Right lobe of liver (tissue), 4 donors: Measurements from ENCODE around the gene ACADL.

ENCODE experiments used
- CTCF ChIP-seq, 4 donors: fragments of 200-600 bp in 3 of 4; fragments of 450-650 bp in 1 of 4; IDR thresholded peaks; one replicate each; pipeline versions ENCODE4 v1.5.1 to v1.8.0; 2016 to 2022; ENCODE audit warnings: antibody characterized with exemption in 4 of 4, mild to moderate bottlenecking in 2 of 4
- POLR2A ChIP-seq: fragments of 450-650 bp; IDR thresholded peaks from one replicate; pipeline ENCODE4 v1.6.1; 2017; ENCODE audit warnings: antibody characterized with exemption, mild to moderate bottlenecking
- donor health status: DM: no; HTN: no; CAD: no.
- donor health status: DM: no; HTN: no; CAD: no.
- donor health status: DM: no; HTN: yes; CAD: no.

- no peak for TF ChIP-seq CTCF (IDR thresholded peaks at IDR 0.05)
- no peak for TF ChIP-seq POLR2A
Observed at GRCh38 chr2:210233487-210233886, 8.2 kb upstream of the ACADL start.
